NCI-H2196 treated with DMSO at 0.1 percent for 48 hours (cell line): ENCODE measurements around the gene GPR142.
"Not testable (repeated sequence)": the region's sequence is repeated elsewhere in the genome, so short reads cannot be mapped to it uniquely, and the experiment has no call there.

Experiments
- DNase-seq: peaks from one replicate; lab custom pipeline; 2025; ENCODE audit not compliant: unreplicated experiment; lab: John Stamatoyannopoulos, UW

Gene GPR142

GRCh38 chr17:74390680-74391653, 23.7 kb downstream of the GPR142 start:
- DNase-seq: no peak

- DNase-seq: no peak
Observed at GRCh38 chr17:74391771-74392170, 24.5 kb downstream of the GPR142 start.

GRCh38 chr17:74392848-74393247, 25.5 kb downstream of the GPR142 start:
- no peak for DNase-seq

- DNase-seq: no peak
Observed at GRCh38 chr17:74393346-74393942, 26.1 kb downstream of the GPR142 start.

- DNase-seq: no peak
Observed at GRCh38 chr17:74394275-74394950, 27.1 kb downstream of the GPR142 start.

DNA sequence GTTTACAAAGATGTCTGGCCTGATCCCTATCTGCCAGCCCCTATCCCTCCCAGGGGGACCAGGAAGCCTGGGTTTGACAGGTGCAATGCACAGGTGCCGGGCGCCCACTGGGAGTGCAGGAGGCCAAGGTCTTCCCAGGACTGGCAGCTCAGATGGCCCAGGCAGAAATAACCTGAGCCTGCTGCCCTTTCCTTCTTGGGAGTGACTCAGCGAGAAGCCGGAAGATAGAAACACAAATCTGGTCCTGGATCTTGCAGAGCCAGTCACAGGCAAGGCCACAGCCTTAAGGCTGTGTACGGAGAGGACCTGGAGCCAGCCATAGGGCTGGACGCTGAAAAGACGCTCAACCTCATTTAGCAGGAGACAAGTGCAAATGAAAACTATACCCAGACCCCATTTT, 27.7 kb downstream of the GPR142 start:
- DNase-seq: no peak

DNA sequence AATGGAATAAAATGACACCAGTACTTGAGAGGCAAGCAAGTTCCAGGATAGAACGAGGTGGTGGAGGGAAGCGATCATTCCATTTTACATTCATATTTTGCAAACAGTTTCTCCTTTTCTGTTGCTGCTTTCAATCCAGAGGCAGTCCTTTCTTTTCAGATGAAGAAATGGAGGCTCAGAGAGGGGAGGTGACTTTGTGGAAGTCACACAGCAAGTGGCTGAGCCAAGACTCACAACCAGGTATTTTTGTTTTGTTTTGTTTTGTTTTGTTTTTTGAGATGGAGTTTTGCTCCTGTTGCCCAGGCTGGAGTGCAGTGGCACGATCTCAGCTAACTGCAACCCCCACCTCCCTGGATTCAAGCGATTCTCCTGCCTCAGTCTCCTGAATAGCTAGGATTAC, 29.3 kb downstream of the GPR142 start:
- DNase-seq: no peak

GRCh38 chr17:74402048-74402447, 34.7 kb downstream of the GPR142 start:
- DNase-seq: no peak

- DNase-seq: no peak
Observed at GRCh38 chr17:74403512-74404137, 36.3 kb downstream of the GPR142 start.

DNA sequence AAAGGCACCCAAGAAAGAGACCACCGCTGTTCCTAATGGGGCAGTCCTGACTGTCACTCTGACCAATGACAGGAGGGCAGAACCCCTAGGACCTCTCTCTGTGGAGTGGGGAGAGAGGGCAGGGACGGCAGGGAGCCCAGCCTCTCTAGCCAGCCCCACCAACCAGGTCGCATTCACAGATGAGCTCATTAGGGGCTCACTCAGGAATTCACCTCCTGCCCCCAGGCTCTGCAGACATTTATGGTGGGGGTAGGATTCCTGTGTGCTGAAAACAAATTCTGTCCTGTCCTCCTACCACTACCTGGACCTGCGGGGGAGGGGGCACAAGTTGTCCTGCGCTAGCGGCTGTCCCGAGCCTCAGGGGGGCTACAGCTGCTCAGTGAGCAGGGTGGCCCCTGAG, 36.9 kb downstream of the GPR142 start:
- no peak for DNase-seq

DNA sequence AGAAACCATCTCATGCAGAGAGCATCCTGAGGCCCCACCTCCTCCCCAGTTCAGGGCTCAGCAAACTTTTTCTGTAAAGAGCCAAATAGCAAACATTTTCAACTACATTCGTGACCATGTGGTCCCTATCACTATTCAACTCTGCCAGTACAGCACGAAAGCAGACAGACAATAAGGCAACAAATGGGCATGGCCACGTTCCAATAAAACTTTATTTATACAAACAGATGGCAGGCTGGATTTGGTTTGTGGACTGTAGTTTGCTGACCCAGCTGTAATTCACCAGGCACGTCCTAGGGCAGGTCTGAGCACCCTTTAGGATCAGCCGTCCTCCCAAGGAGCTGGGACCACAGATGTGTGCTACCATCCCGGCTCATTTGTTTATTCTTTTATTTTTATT, 37.5 kb downstream of the GPR142 start:
- DNase-seq: no peak

- DNase-seq: not testable (repeated sequence)
Observed at GRCh38 chr17:74405311-74405710, 38.0 kb downstream of the GPR142 start.

DNA sequence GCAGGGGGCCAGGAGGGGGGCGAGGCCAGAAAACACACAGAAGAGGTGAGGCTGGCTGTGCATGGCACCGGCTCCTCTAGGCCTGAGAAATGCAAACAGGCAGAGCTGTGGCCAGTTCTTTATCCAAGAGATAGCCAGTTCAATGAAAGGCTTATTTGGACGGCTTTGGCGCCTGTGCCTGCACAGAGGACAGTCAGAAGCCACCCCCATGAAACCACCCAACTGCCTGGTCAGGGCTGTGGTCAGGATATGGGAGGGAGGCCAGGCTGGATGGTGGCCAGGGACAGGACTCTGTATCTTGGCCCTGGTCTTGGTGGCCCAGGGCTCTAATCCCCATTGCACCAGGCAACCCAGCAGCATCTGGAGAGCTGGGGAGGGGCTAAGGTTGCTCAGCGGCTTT, 40.1 kb downstream of the GPR142 start:
- DNase-seq: no peak

DNA sequence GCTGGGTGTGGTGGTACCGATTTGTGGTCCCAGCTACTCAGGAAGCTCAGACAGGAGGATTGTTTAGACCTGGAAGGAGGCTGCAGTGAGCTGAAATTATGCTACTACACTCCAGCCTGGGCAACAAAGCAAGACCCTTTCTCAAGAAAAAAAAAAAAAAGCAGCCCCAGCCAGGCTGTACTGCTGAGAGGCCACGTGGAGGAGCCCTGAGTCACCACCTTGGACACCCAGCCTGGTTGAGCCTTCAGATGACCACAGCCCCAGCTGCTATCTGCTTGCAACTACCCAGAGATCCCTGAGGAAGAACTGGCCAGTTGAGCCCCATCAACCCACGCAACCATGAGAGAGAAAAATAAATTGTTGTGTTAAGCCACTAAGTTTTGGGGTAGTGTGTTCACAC, 41.0 kb downstream of the GPR142 start:
- DNase-seq: peak; percentile 46

DNA sequence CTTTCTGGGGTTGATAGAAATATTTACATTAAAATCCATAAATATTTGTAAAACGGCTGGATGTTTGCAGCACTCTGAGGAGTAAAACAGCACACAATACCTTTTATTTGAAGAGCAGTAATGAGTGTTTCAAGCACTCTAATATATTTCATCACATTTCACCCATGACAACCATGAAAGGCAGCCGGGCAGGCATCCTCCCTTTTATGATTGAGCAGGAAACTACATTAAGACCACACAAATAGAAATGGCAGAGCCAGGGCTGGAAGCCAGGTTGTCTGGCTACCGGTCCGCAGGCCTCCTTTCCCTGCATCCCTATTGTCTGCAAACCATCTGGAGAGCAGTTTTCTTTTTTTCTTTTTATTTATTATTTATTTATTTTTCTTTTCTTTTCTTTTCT, 41.5 kb downstream of the GPR142 start:
- DNase-seq: peak; percentile 82

- DNase-seq: no peak
Observed at GRCh38 chr17:74410001-74410443, 42.7 kb downstream of the GPR142 start.

DNA sequence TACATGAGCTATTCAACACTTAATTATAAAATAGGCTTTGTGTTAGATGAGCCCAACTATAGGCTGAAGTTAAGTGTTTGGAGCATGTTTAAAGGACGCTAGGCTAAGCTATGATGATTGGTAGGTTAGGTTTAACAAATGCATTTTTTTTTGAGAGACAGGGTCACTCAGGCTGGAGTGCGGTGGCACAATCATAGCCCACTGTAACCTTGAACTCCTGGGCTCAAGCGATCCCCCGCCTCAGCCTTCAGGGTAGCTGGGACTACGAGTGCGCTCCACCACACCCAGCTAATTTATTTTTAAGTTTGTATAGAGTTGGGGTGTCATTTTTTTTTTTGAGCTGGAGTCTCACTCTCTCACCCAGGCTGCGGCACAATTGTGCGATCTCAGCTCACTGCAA, 45.3 kb downstream of the GPR142 start:
- no peak for DNase-seq

DNA sequence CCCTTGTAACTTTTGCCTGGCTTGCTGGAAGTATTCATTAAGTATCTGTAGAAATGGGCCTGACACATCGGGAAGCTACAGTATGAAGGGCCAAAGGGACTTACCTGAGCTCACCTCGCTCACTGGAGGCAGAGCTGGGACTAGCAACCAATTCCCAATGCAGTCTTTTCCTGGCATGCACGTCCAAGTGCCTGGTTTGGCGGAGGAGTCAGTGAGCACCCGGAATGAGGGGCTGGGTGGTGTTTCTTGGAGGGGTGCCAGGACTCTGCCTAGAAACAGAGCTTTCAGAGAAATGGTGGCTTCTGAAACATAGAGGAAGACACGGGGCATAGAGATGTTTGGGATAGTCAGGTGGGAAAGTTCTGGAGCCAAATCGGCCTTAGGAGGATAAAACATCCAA, 46.2 kb downstream of the GPR142 start:
- no peak for DNase-seq

DNA sequence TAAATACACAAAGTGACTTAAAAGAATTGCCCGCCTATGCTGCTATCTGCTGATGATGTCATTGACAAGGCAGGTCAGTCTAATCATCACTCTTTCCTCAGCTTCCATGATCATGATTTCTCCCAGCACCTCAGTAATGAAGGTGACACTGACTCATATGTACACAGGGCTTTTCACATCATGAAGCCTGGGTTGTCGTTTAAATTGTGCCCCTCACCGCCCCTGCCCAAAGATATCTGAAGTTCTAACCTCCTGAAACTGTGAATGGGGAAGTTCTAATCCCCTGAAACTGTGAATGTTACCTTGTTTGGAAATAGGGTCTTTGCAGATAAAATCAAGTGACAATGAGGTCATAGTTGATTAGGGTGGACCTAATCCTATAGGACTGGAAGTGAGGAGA, 47.2 kb downstream of the GPR142 start:
- DNase-seq: no peak

- DNase-seq: no peak
Observed at GRCh38 chr17:74415608-74416396, 48.5 kb downstream of the GPR142 start.
